K562 (cell line): ENCODE data around the gene TBC1D17. TPM values are rescaled to one million over a fixed set of nuclear protein-coding genes. Genes with fewer than 3 reads are reported as not detected.
A peak's percentile ranks its signal among the peaks of the same experiment; 100 is the strongest.

ENCODE experiments used
- ADNP ChIP-seq: fragments of 200-800 bp; sonication (Bioruptor generic); IDR thresholded peaks from 2 replicates; pipeline ENCODE4 v1.6.1; 2016; ENCODE audit warnings: missing genetic modification characterization, missing compliant biosample characterization
- ATF6 ChIP-seq: sonication (generic); formaldehyde crosslinking; IDR thresholded peaks from 2 replicates; pipeline ENCODE4 v1.4.0; 2020; ENCODE audit warnings: mild to moderate bottlenecking, missing genetic modification reagents
- ESRRA ChIP-seq: fragments of 450-650 bp; IDR thresholded peaks from 2 replicates; pipeline ENCODE4 v1.6.1; 2014; ENCODE audit warnings: low read depth, mild to moderate bottlenecking, moderate library complexity, borderline replicate concordance
- HMGXB4 ChIP-seq: sonication (generic); formaldehyde crosslinking; IDR thresholded peaks from 2 replicates; pipeline ENCODE4 v1.8.1; 2023; ENCODE audit warnings: mild to moderate bottlenecking, missing genetic modification reagents
- HNRNPK ChIP-seq: fragments of 200-400 bp; formaldehyde crosslinking; IDR thresholded peaks from one replicate; pipeline ENCODE4 v1.6.1; 2018; ENCODE audit warnings: mild to moderate bottlenecking, low read depth, low read length; ENCODE audit not compliant: poor library complexity, severe bottlenecking
- MTF1 ChIP-seq: fragments of 250-450 bp; sonication (Bioruptor Pico); IDR thresholded peaks from 2 replicates; pipeline ENCODE4 v1.9.0; 2021; ENCODE audit warnings: moderate library complexity, mild to moderate bottlenecking, inconsistent platforms, borderline replicate concordance
- POLR2G ChIP-seq: fragments of 200-400 bp; formaldehyde crosslinking; IDR thresholded peaks from 2 replicates; pipeline ENCODE4 v1.6.1; 2017; ENCODE audit warnings: low read depth, mild to moderate bottlenecking, antibody characterized with exemption, low read length, moderate library complexity
- PRPF4 ChIP-seq: fragments of 200-400 bp; formaldehyde crosslinking; IDR thresholded peaks from one replicate; pipeline ENCODE4 v1.6.1; 2017; ENCODE audit warnings: low read length, low read depth, mild to moderate bottlenecking; ENCODE audit not compliant: insufficient read depth, poor library complexity, severe bottlenecking
- PURB ChIP-seq: sonication (generic); formaldehyde crosslinking; IDR thresholded peaks from 2 replicates; pipeline ENCODE4 v1.9.0; 2021; ENCODE audit warnings: low read depth, mild to moderate bottlenecking, missing genetic modification reagents
- SUPT5H ChIP-seq: fragments of 450-650 bp; IDR thresholded peaks from 2 replicates; pipeline ENCODE4 v1.6.1; 2016
- ZBTB40 ChIP-seq, 2 experiments: fragments of 450-650 bp in 1 of 2; sonication (generic) in 1 of 2; formaldehyde crosslinking in 1 of 2; IDR thresholded peaks; 2 replicates each; pipeline versions ENCODE4 v1.7.1 to v1.9.0; 2016 to 2022; ENCODE audit warnings: inconsistent platforms in 1 of 2, mild to moderate bottlenecking in 1 of 2, missing genetic modification reagents in 1 of 2
- polyA plus RNA-seq, 8 experiments: library from polyadenylated mRNA; depleted of rRNA in 4 of 8; stranded (reverse) in 5 of 8; unstranded in 3 of 8; fragments of >200 nt; fragmentation: Nextera tagmentation in 2 of 8; fragmentation: Illumina TruSeq in 1 of 8; extraction: Ambion mirVana in 2 of 8; extraction: Trizol in 1 of 8; gene quantifications; 2 replicates each; pipeline versions ENCODE4 v1.2.1 to v1.2.3, GENCODE V29; 2011 to 2014; ENCODE audit warnings: inconsistent platforms in 1 of 8, missing spikeins in 1 of 8
- total RNA-seq, 7 experiments: library from RNA; depleted of rRNA in 6 of 7; stranded (reverse); fragments of >200 nt in 6 of 7; fragmentation: Illumina TruSeq in 2 of 7; extraction: Trizol in 2 of 7; gene quantifications; 2 replicates each; pipeline versions ENCODE4 v1.2.1 to v1.2.3, GENCODE V29; 2011 to 2021; ENCODE audit warnings: low replicate concordance in 1 of 7

Gene TBC1D17
- total and polyA plus RNA-seq, 9 of the 15 experiments (the other 6 are each of a cell fraction or from before 2014, with no cell fraction given), result 0.42 to 16.0 (median 3.8) TPM

GRCh38 chr19:49877879-49878743 lies 609 bp downstream of the TBC1D17 start (continued):
- TF ChIP-seq HMGXB4 (CRISPR knock-in tag) (no peak), PRPF4 (no peak), MTF1 (CRISPR knock-in tag) (no peak), SUPT5H (no peak), ADNP (tag) (no peak), ESRRA (no peak), POLR2G (peak; percentile 60), ZBTB40 (IDR thresholded peaks at IDR 0.05) (no peak), ZBTB40 (CRISPR knock-in tag; IDR thresholded peaks at IDR 0.05) (no peak), PURB (no peak), ATF6 (CRISPR knock-in tag) (no peak), HNRNPK (no peak)
